ENCODE measurements around the gene RDX. TPM values are rescaled to one million over a fixed set of nuclear protein-coding genes. Genes with fewer than 3 reads are reported as not detected.

The RDX gene
- total and polyA plus RNA-seq, 4 experiments from 2014 or later = 14.3 to 26.5 (median 20.5) TPM

DNA sequence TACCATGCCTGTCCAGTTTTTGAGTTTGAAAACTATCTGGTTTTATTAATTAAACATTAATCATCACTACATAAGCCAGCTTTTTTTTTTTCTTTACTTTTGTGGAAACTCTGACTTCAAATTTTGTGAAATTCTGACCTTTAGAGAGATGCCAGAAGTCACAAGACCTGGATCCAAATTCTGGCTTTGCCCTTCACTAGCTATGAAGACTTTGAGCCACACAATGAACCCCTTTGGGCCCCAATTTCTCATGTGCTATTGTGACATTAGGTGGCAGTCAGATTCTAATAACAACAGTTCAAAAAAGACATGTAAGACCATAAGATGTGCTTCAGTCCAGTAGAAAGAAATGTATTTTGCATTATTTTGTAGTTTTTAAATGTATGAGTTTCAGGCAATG is 142.9 kb downstream of the RDX start:
- Mint-ChIP-seq H3K36me3 (no peaks in the 10 kb centered on the region), H3K4me1 (no peaks in the 10 kb centered on the region), H3K27me3 (peaks cover 4 to 24% of the 10 kb centered on the region in 2 donors), H3K4me3 (no peak overlapping the region), H3K9me3 (no peaks in the 10 kb centered on the region), H3K27ac (no peak overlapping the region)
- H3K4me1 ChIP-seq (ENCODE audit: insufficient read depth, low read length) = no peaks in the 10 kb centered on the region
- ChIA-PET CTCF (ENCODE audit: partially characterized antibody) (interaction anchor here (1.0 kb wide), 1 partner anchor 9 kb away, joined by 3 read pairs; no protein-coding TSS in a partner anchor), POLR2A (ENCODE audit: partially characterized antibody) (no interaction called here)
- H3K27me3 ChIP-seq (ENCODE audit: insufficient read depth, low read length) = no peaks in the 10 kb centered on the region
- H3K9me3 ChIP-seq (ENCODE audit: control insufficient read depth in 1 of 2, low read length in 2 of 2) = no peaks in the 10 kb centered on the region
- H3K36me3 ChIP-seq (ENCODE audit: insufficient read depth, low read length) = no peaks in the 10 kb centered on the region
- intact Hi-C loops (cut with micrococcal nuclease) = no loop called here
- H3K4me3 ChIP-seq (ENCODE audit: low read length in 2 of 2) = no peak overlapping the region
- H3K27ac ChIP-seq (ENCODE audit: low read depth, low read length) = no peak overlapping the region
- no peak for DNase-seq

DNA sequence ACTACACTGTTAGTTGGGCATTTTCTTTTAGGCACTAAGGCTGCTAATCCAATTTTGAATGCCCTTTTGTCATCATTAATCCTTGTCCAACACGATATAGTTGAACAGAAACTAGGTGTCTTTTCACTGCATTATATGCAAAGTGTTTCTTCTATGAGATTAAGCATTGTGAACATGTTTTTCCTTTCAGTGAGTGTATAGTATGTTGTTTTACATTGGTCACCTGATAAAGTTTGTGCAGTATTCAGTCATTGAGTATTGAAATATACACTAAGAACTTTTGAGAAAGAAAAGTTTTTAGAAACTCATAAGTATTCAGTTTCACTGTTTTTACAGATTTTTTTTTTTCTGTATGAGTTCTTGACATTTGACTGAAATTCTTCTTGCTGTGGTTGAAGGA is 144.2 kb downstream of the RDX start:
- Mint-ChIP-seq H3K4me3 (no peak overlapping the region), H3K4me1 (no peaks in the 10 kb centered on the region), H3K27ac (no peak overlapping the region), H3K9me3 (no peaks in the 10 kb centered on the region), H3K36me3 (no peaks in the 10 kb centered on the region), H3K27me3 (peaks cover 4 to 22% of the 10 kb centered on the region in 2 donors)
- CTCF ChIA-PET (ENCODE audit: partially characterized antibody) = interaction anchor here (1.0 kb wide), 1 partner anchor 11 kb away, joined by 3 read pairs; no protein-coding TSS in a partner anchor
- Histone ChIP-seq H3K4me3 (ENCODE audit: low read length in 2 of 2) (no peak overlapping the region), H3K27me3 (ENCODE audit: insufficient read depth, low read length) (no peaks in the 10 kb centered on the region), H3K9me3 (ENCODE audit: control insufficient read depth in 1 of 2, low read length in 2 of 2) (no peaks in the 10 kb centered on the region), H3K4me1 (ENCODE audit: insufficient read depth, low read length) (no peaks in the 10 kb centered on the region), H3K36me3 (ENCODE audit: insufficient read depth, low read length) (no peaks in the 10 kb centered on the region), H3K27ac (ENCODE audit: low read depth, low read length) (no peak overlapping the region)
- POLR2A ChIA-PET (ENCODE audit: partially characterized antibody) = no interaction called here
- intact Hi-C loops (cut with micrococcal nuclease) = no loop called here
- DNase-seq = no peak

DNA sequence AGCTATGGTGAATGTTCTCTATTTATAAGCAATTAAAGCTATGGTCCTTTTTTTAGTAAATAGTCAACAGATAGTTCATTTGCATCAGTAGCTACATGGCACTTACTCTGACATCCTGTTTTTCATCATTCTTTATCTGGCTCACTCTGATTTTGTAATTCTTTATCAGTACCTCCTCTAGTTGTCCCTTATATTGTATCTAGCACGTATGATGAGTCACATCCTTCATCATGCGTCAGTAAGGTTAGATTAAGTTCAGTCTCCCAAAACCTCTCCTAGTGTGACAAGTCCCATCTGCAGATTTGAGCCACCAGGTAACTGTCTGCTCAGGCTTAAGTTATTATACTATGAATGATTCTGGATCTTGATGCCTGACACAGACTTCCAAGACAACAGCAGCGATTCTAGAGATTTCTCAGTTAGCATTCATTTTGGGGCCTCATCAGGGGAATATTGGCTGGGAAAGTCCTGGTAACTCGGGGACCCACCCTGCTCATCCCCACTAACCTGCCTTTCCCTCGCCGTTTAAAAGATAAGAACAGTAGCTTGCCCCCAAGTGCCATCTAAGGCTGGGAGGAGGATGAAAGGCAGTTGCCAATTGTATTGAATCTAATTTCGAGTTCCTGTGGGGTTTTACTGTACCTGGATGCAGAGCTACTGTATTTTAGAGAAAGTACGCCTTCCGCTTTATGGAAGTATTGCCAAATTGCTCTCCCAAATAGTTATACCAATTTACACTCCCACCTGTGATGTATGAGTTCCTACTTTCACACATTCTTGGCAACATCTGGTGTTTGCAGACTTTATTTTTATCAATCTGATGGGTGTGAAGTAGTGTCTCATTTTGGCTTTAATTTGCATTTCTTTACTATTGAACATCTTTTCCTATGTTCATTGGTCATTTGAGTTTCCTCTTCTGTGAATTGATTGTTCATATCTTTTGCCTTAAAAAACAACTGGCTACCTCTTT is 147.4 kb downstream of the RDX start:
- CTCF ChIA-PET (ENCODE audit: partially characterized antibody) = no interaction called here
- no peaks in the 10 kb centered on the region for H3K36me3 Mint-ChIP-seq
- peaks cover 0 to 2% (median 0%) of the 10 kb centered on the region in 4 donors for H3K4me1 Mint-ChIP-seq
- peaks cover 0 to 2% (median 0%) of the 10 kb centered on the region in 8 donors for H3K9me3 Mint-ChIP-seq
- Histone ChIP-seq H3K4me1 (ENCODE audit: insufficient read depth, low read length) (no peaks in the 10 kb centered on the region), H3K36me3 (ENCODE audit: insufficient read depth, low read length) (no peaks in the 10 kb centered on the region), H3K9me3 (ENCODE audit: control insufficient read depth in 1 of 2, low read length in 2 of 2) (no peaks in the 10 kb centered on the region), H3K27me3 (ENCODE audit: insufficient read depth, low read length) (no peaks in the 10 kb centered on the region), H3K27ac (ENCODE audit: low read depth, low read length) (no peak overlapping the region), H3K4me3 (ENCODE audit: low read length in 2 of 2) (no peak overlapping the region)
- POLR2A ChIA-PET (ENCODE audit: partially characterized antibody) = no interaction called here
- intact Hi-C loops (cut with micrococcal nuclease) = no loop called here
- no peak for DNase-seq
- H3K4me3 Mint-ChIP-seq = no peak overlapping the region
- peak overlapping the region in 1 of 7 donors; percentile 61 for H3K27ac Mint-ChIP-seq
- H3K27me3 Mint-ChIP-seq = peaks cover 5 to 28% of the 10 kb centered on the region in 2 donors

DNA sequence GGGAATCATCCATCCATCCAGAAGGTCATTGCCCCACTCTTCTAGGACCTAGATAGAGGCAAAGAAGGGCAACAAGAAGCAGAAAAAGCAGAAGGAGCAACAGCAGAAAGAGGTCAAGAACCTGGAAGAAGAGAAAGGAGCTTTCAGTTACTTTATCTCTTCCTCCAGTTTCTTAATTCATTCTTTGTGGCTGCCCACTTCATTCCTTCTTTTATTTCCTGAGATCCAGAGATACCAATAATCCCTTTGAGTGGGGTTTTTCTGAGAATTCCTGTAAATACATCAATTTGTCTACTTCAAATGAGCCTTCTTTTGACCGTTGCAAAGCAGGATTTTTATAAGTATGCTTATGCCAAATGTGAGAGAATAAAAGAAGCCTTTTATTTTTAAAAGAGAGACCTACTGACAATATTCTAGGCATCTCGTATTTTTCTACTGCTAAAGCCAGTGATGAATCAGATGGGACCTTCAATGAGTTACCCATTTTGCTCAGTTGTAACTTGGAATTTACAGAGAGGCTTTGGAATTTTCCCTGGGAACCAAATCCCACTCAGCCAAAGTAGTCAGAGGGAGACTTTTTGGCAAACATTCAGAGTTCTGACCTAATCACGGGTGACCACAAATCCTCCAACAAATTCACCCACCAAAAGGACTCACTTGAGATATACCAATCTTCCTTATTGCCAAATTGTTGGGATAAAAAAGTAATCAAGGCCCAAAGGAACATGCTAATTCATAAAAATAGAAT is 148.3 kb downstream of the RDX start:
- Mint-ChIP-seq H3K27me3 (peaks cover 5 to 26% of the 10 kb centered on the region in 2 donors), H3K27ac (no peak overlapping the region), H3K4me3 (no peak overlapping the region), H3K9me3 (peaks cover 0 to 2% (median 0%) of the 10 kb centered on the region in 8 donors), H3K36me3 (no peaks in the 10 kb centered on the region), H3K4me1 (peaks cover 0 to 2% (median 0%) of the 10 kb centered on the region in 4 donors)
- Histone ChIP-seq H3K9me3 (ENCODE audit: control insufficient read depth in 1 of 2, low read length in 2 of 2) (no peaks in the 10 kb centered on the region), H3K36me3 (ENCODE audit: insufficient read depth, low read length) (no peaks in the 10 kb centered on the region), H3K27ac (ENCODE audit: low read depth, low read length) (no peak overlapping the region), H3K27me3 (ENCODE audit: insufficient read depth, low read length) (no peaks in the 10 kb centered on the region), H3K4me1 (ENCODE audit: insufficient read depth, low read length) (no peaks in the 10 kb centered on the region), H3K4me3 (ENCODE audit: low read length in 2 of 2) (no peak overlapping the region)
- DNase-seq = no peak
- POLR2A ChIA-PET (ENCODE audit: partially characterized antibody) = no interaction called here
- CTCF ChIA-PET (ENCODE audit: partially characterized antibody) = no interaction called here
- intact Hi-C loops (cut with micrococcal nuclease) = no loop called here

DNA sequence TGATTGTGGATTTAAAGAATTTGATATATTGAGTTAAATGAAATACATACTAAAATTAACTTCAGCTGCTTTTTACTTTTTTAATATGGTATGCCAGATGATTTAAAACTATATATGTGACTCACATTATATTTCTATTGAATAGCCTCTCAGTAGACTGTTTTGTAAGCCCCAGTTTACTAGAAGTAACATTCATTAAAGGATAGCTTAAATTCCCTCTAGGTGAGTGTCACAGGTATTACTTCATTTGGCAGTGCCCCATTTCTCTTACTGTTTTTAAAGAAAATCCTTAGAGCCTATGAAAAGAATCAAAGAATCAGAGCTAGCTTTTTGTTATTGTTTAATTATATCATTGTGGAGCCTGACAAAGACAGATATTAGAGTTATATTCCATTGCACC is 154.6 kb downstream of the RDX start:
- Mint-ChIP-seq H3K4me3 (no peak overlapping the region), H3K4me1 (peaks cover 0 to 2% (median 0%) of the 10 kb centered on the region in 4 donors), H3K27me3 (peaks cover 7 to 19% of the 10 kb centered on the region in 2 donors), H3K36me3 (no peaks in the 10 kb centered on the region), H3K9me3 (peaks cover 0 to 2% (median 0%) of the 10 kb centered on the region in 8 donors), H3K27ac (no peak overlapping the region)
- CTCF ChIA-PET (ENCODE audit: partially characterized antibody) = no interaction called here
- Histone ChIP-seq H3K36me3 (ENCODE audit: insufficient read depth, low read length) (no peaks in the 10 kb centered on the region), H3K27ac (ENCODE audit: low read depth, low read length) (no peak overlapping the region), H3K4me3 (ENCODE audit: low read length in 2 of 2) (no peak overlapping the region), H3K9me3 (ENCODE audit: control insufficient read depth in 1 of 2, low read length in 2 of 2) (no peaks in the 10 kb centered on the region), H3K27me3 (ENCODE audit: insufficient read depth, low read length) (no peaks in the 10 kb centered on the region), H3K4me1 (ENCODE audit: insufficient read depth, low read length) (no peaks in the 10 kb centered on the region)
- intact Hi-C loops (cut with micrococcal nuclease) = no loop called here
- DNase-seq = no peak
- POLR2A ChIA-PET (ENCODE audit: partially characterized antibody) = no interaction called here

DNA sequence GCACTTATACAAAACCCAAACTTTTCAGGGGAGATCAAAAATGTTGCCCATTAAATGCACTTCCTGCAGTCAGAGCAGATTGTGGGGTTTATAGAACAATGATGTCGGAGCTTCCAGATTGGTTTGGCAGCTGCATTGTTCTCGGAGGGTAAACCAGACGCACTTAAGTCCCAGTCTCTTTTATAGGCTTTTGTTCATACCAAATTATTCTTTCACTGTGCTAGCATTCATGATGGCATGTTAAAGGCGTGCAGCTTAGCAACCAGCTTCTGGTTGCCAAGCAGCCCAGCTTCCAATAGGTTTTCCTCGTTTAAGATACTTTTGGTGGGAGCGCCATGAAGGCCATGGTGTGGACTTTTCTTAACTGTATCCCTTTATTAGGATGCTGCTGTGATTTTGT is 162.3 kb downstream of the RDX start:
- H3K27me3 Mint-ChIP-seq = peaks cover 3 to 13% of the 10 kb centered on the region in 2 donors

DNA sequence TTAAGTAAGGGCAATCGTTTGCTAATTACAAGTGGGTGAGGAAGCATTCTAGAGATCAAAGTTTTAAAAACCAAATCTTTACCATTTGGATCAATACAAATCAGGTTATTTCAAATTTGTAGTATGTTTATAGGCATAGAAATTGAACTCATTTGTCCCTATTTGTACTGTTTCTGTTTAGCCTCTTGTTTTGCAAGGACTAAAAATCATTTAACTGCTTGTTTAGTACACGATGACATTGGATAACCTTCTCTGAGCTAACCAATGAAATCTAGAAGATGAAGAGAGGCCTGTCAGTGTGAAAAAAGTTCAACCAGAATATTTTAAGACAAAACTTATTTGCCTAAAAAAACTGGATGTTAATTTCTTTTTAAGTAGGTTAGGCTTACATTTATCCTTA is 163.3 kb downstream of the RDX start:
- Mint-ChIP-seq H3K9me3 (no peaks in the 10 kb centered on the region), H3K27ac (no peak overlapping the region), H3K4me1 (no peaks in the 10 kb centered on the region), H3K36me3 (no peaks in the 10 kb centered on the region), H3K27me3 (peaks cover 3 to 13% of the 10 kb centered on the region in 2 donors), H3K4me3 (no peak overlapping the region)
- Histone ChIP-seq H3K27me3 (ENCODE audit: insufficient read depth, low read length) (no peaks in the 10 kb centered on the region), H3K36me3 (ENCODE audit: insufficient read depth, low read length) (no peaks in the 10 kb centered on the region), H3K27ac (ENCODE audit: low read depth, low read length) (no peak overlapping the region), H3K4me3 (ENCODE audit: low read length in 2 of 2) (no peak overlapping the region), H3K4me1 (ENCODE audit: insufficient read depth, low read length) (no peaks in the 10 kb centered on the region), H3K9me3 (ENCODE audit: control insufficient read depth in 1 of 2, low read length in 2 of 2) (no peaks in the 10 kb centered on the region)
- intact Hi-C loops (cut with micrococcal nuclease) = no loop called here
- ChIA-PET CTCF (ENCODE audit: partially characterized antibody) (no interaction called here), POLR2A (ENCODE audit: partially characterized antibody) (no interaction called here)
- no peak for DNase-seq

More for the DNA sequence above, 162.3 kb downstream of the RDX start:
- Mint-ChIP-seq H3K9me3 (no peaks in the 10 kb centered on the region), H3K4me3 (no peak overlapping the region), H3K4me1 (no peaks in the 10 kb centered on the region), H3K27ac (no peak overlapping the region), H3K36me3 (no peaks in the 10 kb centered on the region)
- no peaks in the 10 kb centered on the region for H3K27me3 ChIP-seq (ENCODE audit: insufficient read depth, low read length)
- no peak for DNase-seq
- no peaks in the 10 kb centered on the region for H3K9me3 ChIP-seq (ENCODE audit: control insufficient read depth in 1 of 2, low read length in 2 of 2)
- no peak overlapping the region for H3K4me3 ChIP-seq (ENCODE audit: low read length in 2 of 2)
- no peak overlapping the region for H3K27ac ChIP-seq (ENCODE audit: low read depth, low read length)
- no peaks in the 10 kb centered on the region for H3K4me1 ChIP-seq (ENCODE audit: insufficient read depth, low read length)
- H3K36me3 ChIP-seq (ENCODE audit: insufficient read depth, low read length) = no peaks in the 10 kb centered on the region
- POLR2A ChIA-PET (ENCODE audit: partially characterized antibody) = no interaction called here
- intact Hi-C loops (cut with micrococcal nuclease) = no loop called here
- CTCF ChIA-PET (ENCODE audit: partially characterized antibody) = no interaction called here
